T-helper 1 cell treated with Interleukin-12 subunit alpha and Interleukin-12 subunit beta and Interleukin-4 antibody, amounts not matched to agents 30 μg/mL and 1 μg/mL, for 36 hours (primary cell): ENCODE results near the gene MYO9B.

ENCODE experiments used
- H3K27ac Mint-ChIP-seq: one replicate; pipeline ENCODE4 v1.8.0; 2021; ENCODE audit warnings: mild to moderate bottlenecking, mixed read lengths
- H3K27me3 Mint-ChIP-seq: one replicate; pipeline ENCODE4 v1.8.0; 2021; ENCODE audit warnings: low read depth, mixed read lengths
- H3K36me3 Mint-ChIP-seq: one replicate; pipeline ENCODE4 v1.8.0; 2021; ENCODE audit warnings: low read depth, mixed read lengths
- H3K4me1 Mint-ChIP-seq: one replicate; pipeline ENCODE4 v1.8.0; 2021; ENCODE audit warnings: low read depth, mixed read lengths
- H3K4me3 Mint-ChIP-seq: one replicate; pipeline ENCODE4 v1.8.0; 2021; ENCODE audit warnings: mild to moderate bottlenecking, moderate library complexity, mixed read lengths
- H3K9me3 Mint-ChIP-seq: one replicate; pipeline ENCODE4 v1.8.0; 2021; ENCODE audit warnings: mixed read lengths

The MYO9B gene

DNA sequence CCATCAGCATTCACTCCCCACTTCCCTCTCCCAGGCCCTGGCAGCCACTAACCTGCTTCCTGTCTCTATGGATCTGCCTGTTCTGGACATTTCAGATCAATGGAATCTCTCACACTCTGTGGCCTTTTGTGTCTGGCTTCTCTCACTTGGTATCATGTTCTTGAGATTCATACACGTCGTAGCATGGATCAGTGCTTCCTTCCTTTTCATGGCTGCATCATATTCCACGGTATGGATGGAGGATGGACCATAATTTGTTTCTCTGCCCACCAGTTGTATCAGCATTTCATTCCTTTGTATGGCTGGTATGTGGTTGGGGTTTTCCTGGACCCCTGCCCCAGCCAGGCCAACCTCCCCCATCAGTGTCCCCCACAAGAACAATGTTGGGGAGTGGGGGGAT lies 36.2 kb downstream of the MYO9B start:
- H3K9me3 Mint-ChIP-seq: no peaks in the 10 kb centered on the region
- H3K36me3 Mint-ChIP-seq: peaks cover 24% of the 10 kb centered on the region
- no peak overlapping the region for H3K4me3 Mint-ChIP-seq
- H3K27me3 Mint-ChIP-seq: no peaks in the 10 kb centered on the region
- peak overlapping the region; percentile 41 for H3K27ac Mint-ChIP-seq
- H3K4me1 Mint-ChIP-seq: peaks cover 30% of the 10 kb centered on the region

DNA sequence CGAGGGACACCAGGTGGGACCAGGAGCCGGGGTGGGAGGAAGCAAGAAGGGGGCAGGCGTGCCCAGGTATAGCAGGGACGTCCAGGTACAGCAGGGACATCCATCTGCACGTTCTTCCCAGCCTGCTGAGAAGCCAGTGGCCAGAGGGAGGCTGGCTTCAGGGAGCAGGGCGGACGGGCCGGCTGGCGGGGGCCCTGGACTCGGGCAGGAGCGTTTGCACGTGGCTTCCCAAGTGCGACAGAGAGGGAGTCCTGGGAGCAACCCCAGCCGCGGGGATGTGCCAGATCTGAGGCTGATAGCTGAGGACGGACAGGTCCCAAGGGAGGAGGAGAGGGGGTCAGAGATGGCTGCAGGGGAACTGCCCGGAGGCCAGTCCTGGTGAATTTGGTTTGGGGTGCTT lies 36.7 kb downstream of the MYO9B start:
- H3K9me3 Mint-ChIP-seq: no peaks in the 10 kb centered on the region
- no peaks in the 10 kb centered on the region for H3K27me3 Mint-ChIP-seq
- H3K4me1 Mint-ChIP-seq: peaks cover 34% of the 10 kb centered on the region

GRCh38 chr19:17112700-17113099 lies 37.1 kb downstream of the MYO9B start:
- H3K27ac Mint-ChIP-seq: no peak overlapping the region
- no peaks in the 10 kb centered on the region for H3K9me3 Mint-ChIP-seq
- peaks cover 35% of the 10 kb centered on the region for H3K4me1 Mint-ChIP-seq
- no peak overlapping the region for H3K4me3 Mint-ChIP-seq
- peaks cover 24% of the 10 kb centered on the region for H3K36me3 Mint-ChIP-seq
- H3K27me3 Mint-ChIP-seq: no peaks in the 10 kb centered on the region

More for the DNA sequence above, 36.7 kb downstream of the MYO9B start:
- Mint-ChIP-seq H3K36me3 (peaks cover 24% of the 10 kb centered on the region), H3K4me3 (no peak overlapping the region), H3K27ac (no peak overlapping the region)

GRCh38 chr19:17113127-17113785 lies 37.7 kb downstream of the MYO9B start:
- H3K9me3 Mint-ChIP-seq: no peaks in the 10 kb centered on the region
- H3K27me3 Mint-ChIP-seq: no peaks in the 10 kb centered on the region
- H3K36me3 Mint-ChIP-seq: peaks cover 24% of the 10 kb centered on the region
- peaks cover 35% of the 10 kb centered on the region for H3K4me1 Mint-ChIP-seq
- no peak overlapping the region for H3K4me3 Mint-ChIP-seq
- H3K27ac Mint-ChIP-seq: peak overlapping the region; percentile 24

DNA sequence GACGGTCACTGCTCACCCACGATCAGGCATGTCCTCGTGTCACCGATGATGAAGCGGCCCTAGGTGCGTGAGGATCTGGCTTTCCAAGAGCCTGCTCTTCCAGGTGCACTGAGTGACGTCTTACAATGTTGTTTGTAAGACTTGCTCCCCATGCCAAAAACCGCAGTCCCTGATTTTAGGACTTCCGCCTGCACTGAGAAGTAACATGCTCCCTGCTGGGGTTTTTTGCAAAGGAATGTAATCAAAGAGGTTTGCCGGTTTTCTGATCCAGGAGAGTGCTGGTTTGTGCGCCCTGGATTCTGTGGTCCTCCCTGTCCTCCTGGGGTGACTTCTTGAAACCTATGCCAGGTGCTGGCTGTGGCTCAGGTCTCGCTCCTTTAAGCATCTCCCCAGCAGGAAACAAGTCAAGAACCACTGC lies 38.8 kb downstream of the MYO9B start:
- Mint-ChIP-seq H3K36me3 (peaks cover 30% of the 10 kb centered on the region), H3K27me3 (no peaks in the 10 kb centered on the region), H3K27ac (no peak overlapping the region), H3K9me3 (no peaks in the 10 kb centered on the region), H3K4me1 (peaks cover 39% of the 10 kb centered on the region), H3K4me3 (no peak overlapping the region)

DNA sequence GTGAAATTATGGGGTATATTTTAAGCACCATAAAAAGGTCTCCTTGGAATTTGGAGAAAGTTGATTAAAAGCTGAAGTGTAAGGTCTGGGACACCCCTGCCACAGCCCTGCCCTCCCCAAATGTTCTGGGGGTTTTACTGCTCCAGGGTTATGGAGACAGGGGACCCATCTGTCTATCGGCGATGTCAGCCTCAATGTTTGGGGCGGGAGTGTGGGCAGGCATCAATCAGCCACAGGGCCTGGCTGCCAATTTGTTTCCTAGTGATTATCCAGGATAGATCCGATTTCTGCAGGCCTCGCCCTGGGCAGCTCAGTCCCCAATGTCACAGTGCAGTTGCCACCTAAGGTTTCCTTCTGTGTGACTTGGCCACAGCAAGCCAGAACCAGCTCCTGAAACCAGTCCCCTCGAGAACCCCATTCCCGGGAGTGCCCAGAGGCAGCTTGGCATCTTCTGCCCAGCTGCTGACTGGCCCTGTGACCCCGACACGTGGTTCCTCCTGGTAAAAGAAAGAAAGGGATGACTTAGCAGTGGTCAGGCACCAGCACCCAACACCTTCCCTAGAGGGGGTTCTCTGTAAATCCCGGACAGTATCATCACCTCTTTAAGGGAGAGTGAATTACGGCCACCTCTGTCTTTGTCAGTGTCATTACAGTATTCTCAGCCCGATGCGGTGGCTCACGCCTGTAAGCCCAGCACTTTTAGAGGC lies 41.6 kb downstream of the MYO9B start:
- H3K36me3 Mint-ChIP-seq: peaks cover 24% of the 10 kb centered on the region
- no peaks in the 10 kb centered on the region for H3K9me3 Mint-ChIP-seq
- no peaks in the 10 kb centered on the region for H3K27me3 Mint-ChIP-seq
- no peak overlapping the region for H3K27ac Mint-ChIP-seq
- peaks cover 28% of the 10 kb centered on the region for H3K4me1 Mint-ChIP-seq
- H3K4me3 Mint-ChIP-seq: no peak overlapping the region

DNA sequence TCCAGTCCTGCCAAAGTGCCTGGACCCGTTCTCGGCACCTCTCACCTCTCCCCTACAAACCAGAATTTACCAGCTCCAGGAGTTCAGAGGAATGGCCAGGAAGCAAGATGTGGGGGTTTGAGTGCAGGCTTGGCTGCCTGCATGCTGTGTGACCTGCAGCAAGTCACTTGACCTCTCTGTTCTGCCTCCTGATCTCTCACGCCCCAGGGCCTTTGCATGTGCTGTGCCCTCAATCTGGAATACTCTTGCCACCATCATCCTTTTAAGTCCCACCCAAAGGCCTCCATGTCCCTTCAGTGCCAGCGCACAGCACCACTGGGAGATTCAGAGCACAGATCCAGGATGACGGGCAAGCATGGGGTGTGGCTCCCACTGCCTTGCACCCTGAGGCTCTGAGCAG lies 43.4 kb downstream of the MYO9B start:
- peaks cover 28% of the 10 kb centered on the region for H3K4me1 Mint-ChIP-seq
- no peak overlapping the region for H3K27ac Mint-ChIP-seq
- H3K9me3 Mint-ChIP-seq: no peaks in the 10 kb centered on the region
- H3K36me3 Mint-ChIP-seq: peaks cover 17% of the 10 kb centered on the region
- H3K4me3 Mint-ChIP-seq: no peak overlapping the region
- no peaks in the 10 kb centered on the region for H3K27me3 Mint-ChIP-seq

- H3K4me1 Mint-ChIP-seq: peaks cover 38% of the 10 kb centered on the region
- no peaks in the 10 kb centered on the region for H3K27me3 Mint-ChIP-seq
- H3K9me3 Mint-ChIP-seq: no peaks in the 10 kb centered on the region
- peaks cover 13% of the 10 kb centered on the region for H3K36me3 Mint-ChIP-seq
- peak overlapping the region; percentile 62 for H3K27ac Mint-ChIP-seq
- no peak overlapping the region for H3K4me3 Mint-ChIP-seq
Measured at GRCh38 chr19:17121736-17122293, 46.2 kb downstream of the MYO9B start.

DNA sequence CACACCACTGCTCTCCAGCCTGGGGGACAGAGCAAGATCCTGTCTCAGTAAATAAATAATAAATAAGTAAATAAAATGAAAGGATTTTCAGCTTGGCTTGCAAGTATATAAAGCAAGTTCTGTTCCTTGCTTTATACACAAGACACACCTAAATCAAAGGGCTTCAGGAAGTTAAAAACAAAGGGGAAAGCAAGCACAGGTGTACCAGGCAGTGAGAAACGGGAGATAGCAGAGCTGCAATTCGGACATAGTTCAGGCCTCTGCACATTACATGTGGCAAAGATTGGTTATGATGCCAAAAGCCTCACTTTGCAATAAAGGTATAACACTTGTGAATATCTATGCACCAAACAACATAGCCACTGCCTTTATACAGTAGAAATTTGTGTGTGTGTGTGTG lies 47.5 kb downstream of the MYO9B start:
- no peaks in the 10 kb centered on the region for H3K9me3 Mint-ChIP-seq
- H3K36me3 Mint-ChIP-seq: peaks cover 16% of the 10 kb centered on the region
- peak overlapping the region; percentile 38 for H3K27ac Mint-ChIP-seq
- no peaks in the 10 kb centered on the region for H3K27me3 Mint-ChIP-seq
- H3K4me3 Mint-ChIP-seq: no peak overlapping the region
- H3K4me1 Mint-ChIP-seq: peaks cover 33% of the 10 kb centered on the region

DNA sequence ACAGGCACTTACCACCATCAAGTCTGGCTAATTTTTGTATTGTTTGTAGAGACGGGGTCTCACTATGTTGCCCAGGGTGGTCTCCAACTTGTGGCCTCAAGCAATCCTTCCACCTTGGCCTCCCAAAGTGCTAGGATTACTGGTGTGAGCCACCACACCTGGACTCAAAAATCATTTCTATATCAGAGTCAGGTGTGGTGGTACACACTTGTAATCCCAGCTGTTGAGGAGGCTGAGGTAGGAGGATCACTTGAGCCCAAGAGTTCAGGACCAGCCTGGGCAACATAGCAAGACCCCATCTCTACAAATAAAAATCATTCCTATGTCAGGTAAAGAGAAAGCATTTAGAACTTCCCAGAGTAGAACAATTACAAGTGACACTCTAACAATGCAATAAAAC lies 48.4 kb downstream of the MYO9B start:
- Mint-ChIP-seq H3K36me3 (peaks cover 14% of the 10 kb centered on the region), H3K27me3 (no peaks in the 10 kb centered on the region), H3K27ac (peak overlapping the region; percentile 98), H3K4me3 (no peak overlapping the region), H3K4me1 (peaks cover 33% of the 10 kb centered on the region), H3K9me3 (no peaks in the 10 kb centered on the region)

GRCh38 chr19:17125062-17125727 lies 49.6 kb downstream of the MYO9B start:
- Mint-ChIP-seq H3K4me3 (peak overlapping the region; percentile 85), H3K4me1 (peaks cover 30% of the 10 kb centered on the region), H3K36me3 (peaks cover 12% of the 10 kb centered on the region), H3K27ac (peak overlapping the region; percentile 98), H3K9me3 (no peaks in the 10 kb centered on the region), H3K27me3 (no peaks in the 10 kb centered on the region)

GRCh38 chr19:17125728-17126677 lies 50.4 kb downstream of the MYO9B start:
- Mint-ChIP-seq H3K27me3 (no peaks in the 10 kb centered on the region), H3K36me3 (peaks cover 13% of the 10 kb centered on the region), H3K9me3 (no peaks in the 10 kb centered on the region), H3K4me3 (peak overlapping the region; percentile 85), H3K4me1 (peaks cover 28% of the 10 kb centered on the region), H3K27ac (peak overlapping the region; percentile 98)

- Mint-ChIP-seq H3K4me1 (peaks cover 19% of the 10 kb centered on the region), H3K27me3 (no peaks in the 10 kb centered on the region), H3K4me3 (no peak overlapping the region), H3K9me3 (no peaks in the 10 kb centered on the region), H3K36me3 (peaks cover 11% of the 10 kb centered on the region), H3K27ac (peak overlapping the region; percentile 69)
Measured at GRCh38 chr19:17127671-17128070, 52.1 kb downstream of the MYO9B start.

GRCh38 chr19:17128403-17128802 lies 52.8 kb downstream of the MYO9B start:
- Mint-ChIP-seq H3K4me1 (peaks cover 17% of the 10 kb centered on the region), H3K9me3 (no peaks in the 10 kb centered on the region), H3K4me3 (no peak overlapping the region), H3K27me3 (no peaks in the 10 kb centered on the region), H3K27ac (no peak overlapping the region), H3K36me3 (peaks cover 11% of the 10 kb centered on the region)
